ENCODE measurements around the gene GADD45A. TPM values are rescaled to one million over a fixed set of nuclear protein-coding genes. Genes with fewer than 3 reads are reported as not detected.
A peak's percentile ranks its signal among the peaks of the same experiment; 100 is the strongest.

The GADD45A gene
- total RNA-seq (ENCODE audit: low replicate concordance): 66.0 and 104 TPM in 2 replicates
- long read RNA-seq, partial matches to known transcripts: 1 of 11 reads
- long read RNA-seq, other reads (novel, unspliced or antisense): 7 of 11 reads

- Mint-ChIP-seq H3K27me3 (no peaks in the 10 kb centered on the region), H3K27ac (peak within 1 kb of the TSS; percentile 99), H3K4me1 (ENCODE audit: unreplicated experiment) (peaks cover 34% of the 10 kb centered on the region), H3K9me3 (no peaks in the 10 kb centered on the region), H3K36me3 (peaks cover 26% of the 10 kb centered on the region), H3K4me3 (peak within 1 kb of the TSS; percentile 99)
- no peak for TF ChIP-seq CTCF (conservative IDR thresholded peaks at IDR 0.05)
- DNase-seq (ENCODE audit: extremely low spot score, unreplicated experiment): peak; percentile 98
These were observed at the start of gene GADD45A for GRCh38 chr1:67685067-67685557. TSS of gene GADD45A (plus strand) at chr1:67685201. CDS start at chr1:67685495, 294 bp downstream.

GRCh38 chr1:67636146-67636545 is 48.9 kb upstream of the GADD45A start:
- Mint-ChIP-seq H3K27me3 (no peaks in the 10 kb centered on the region), H3K36me3 (no peaks in the 10 kb centered on the region), H3K4me1 (ENCODE audit: unreplicated experiment) (peaks cover 24% of the 10 kb centered on the region), H3K4me3 (no peak overlapping the region), H3K9me3 (no peaks in the 10 kb centered on the region), H3K27ac (no peak overlapping the region)
- no peak for DNase-seq (ENCODE audit: extremely low spot score, unreplicated experiment)
- TF ChIP-seq CTCF (conservative IDR thresholded peaks at IDR 0.05): no peak

- Mint-ChIP-seq H3K9me3 (no peaks in the 10 kb centered on the region), H3K27me3 (no peaks in the 10 kb centered on the region), H3K4me1 (ENCODE audit: unreplicated experiment) (peaks cover 20% of the 10 kb centered on the region), H3K27ac (no peak overlapping the region), H3K36me3 (no peaks in the 10 kb centered on the region), H3K4me3 (no peak overlapping the region)
- no peak for DNase-seq (ENCODE audit: extremely low spot score, unreplicated experiment)
- TF ChIP-seq CTCF (conservative IDR thresholded peaks at IDR 0.05): no peak
These were observed 45.6 kb upstream of the GADD45A start for GRCh38 chr1:67639361-67639760.

- DNase-seq (ENCODE audit: extremely low spot score, unreplicated experiment): no peak
- peak overlapping the region; percentile 7 for H3K4me3 Mint-ChIP-seq
- no peaks in the 10 kb centered on the region for H3K36me3 Mint-ChIP-seq
- H3K4me1 Mint-ChIP-seq (ENCODE audit: unreplicated experiment): peaks cover 9% of the 10 kb centered on the region
- peak overlapping the region; percentile 22 for H3K27ac Mint-ChIP-seq
- no peaks in the 10 kb centered on the region for H3K9me3 Mint-ChIP-seq
- H3K27me3 Mint-ChIP-seq: no peaks in the 10 kb centered on the region
- TF ChIP-seq CTCF (conservative IDR thresholded peaks at IDR 0.05): no peak
These were observed 42.4 kb upstream of the GADD45A start for GRCh38 chr1:67642629-67643028.

GRCh38 chr1:67644566-67644965 is 40.4 kb upstream of the GADD45A start:
- DNase-seq (ENCODE audit: extremely low spot score, unreplicated experiment): no peak
- Mint-ChIP-seq H3K27ac (no peak overlapping the region), H3K36me3 (no peaks in the 10 kb centered on the region), H3K27me3 (no peaks in the 10 kb centered on the region), H3K4me3 (no peak overlapping the region), H3K4me1 (ENCODE audit: unreplicated experiment) (peaks cover 9% of the 10 kb centered on the region), H3K9me3 (no peaks in the 10 kb centered on the region)
- TF ChIP-seq CTCF (conservative IDR thresholded peaks at IDR 0.05): no peak

Data from type B pancreatic cell (in vitro differentiated cells).